HEK293T (cell line): ENCODE results near the gene PATZ1.

Source experiments
- ARNT ChIP-seq: fragments of 450-650 bp; IDR thresholded peaks from 2 replicates; pipeline ENCODE4 v1.6.1; 2017; ENCODE audit warnings: mild to moderate bottlenecking
- BHLHE40 ChIP-seq: fragments of 450-650 bp; IDR thresholded peaks from 2 replicates; pipeline ENCODE4 v1.6.1; 2016; ENCODE audit warnings: mild to moderate bottlenecking, moderate library complexity, borderline replicate concordance
- FOXA1 ChIP-seq: fragments of 450-650 bp; IDR thresholded peaks from 2 replicates; pipeline ENCODE4 v1.6.1; 2016; ENCODE audit warnings: mild to moderate bottlenecking
- FOXK2 ChIP-seq: fragments of 450-650 bp; IDR thresholded peaks from 2 replicates; pipeline ENCODE4 v1.6.1; 2016; ENCODE audit warnings: mild to moderate bottlenecking
- FOXM1 ChIP-seq: fragments of 450-650 bp; IDR thresholded peaks from 2 replicates; pipeline ENCODE4 v1.6.1; 2017; ENCODE audit warnings: mild to moderate bottlenecking, borderline replicate concordance
- HDGF ChIP-seq: fragments of 450-650 bp; IDR thresholded peaks from 2 replicates; pipeline ENCODE4 v1.6.1; 2017; ENCODE audit warnings: antibody characterized with exemption, borderline replicate concordance
- NFRKB ChIP-seq: fragments of 450-650 bp; IDR thresholded peaks from 2 replicates; pipeline ENCODE4 v1.6.1; 2016; ENCODE audit warnings: mild to moderate bottlenecking, moderate library complexity
- SP1 ChIP-seq: fragments of 450-650 bp; IDR thresholded peaks from 2 replicates; pipeline ENCODE4 v1.6.1; 2017
- SUZ12 ChIP-seq: fragments of 450-650 bp; IDR thresholded peaks from 2 replicates; pipeline ENCODE4 v1.6.1; 2016; ENCODE audit warnings: mild to moderate bottlenecking

GRCh38 chr22:31282748-31283468, 63.2 kb downstream of the PATZ1 start:
- no peak for TF ChIP-seq SP1
- TF ChIP-seq FOXM1 = no peak
- no peak for TF ChIP-seq SUZ12
- TF ChIP-seq FOXA1 = no peak
- no peak for TF ChIP-seq FOXK2
- no peak for TF ChIP-seq BHLHE40
- no peak for TF ChIP-seq ARNT
- TF ChIP-seq HDGF = no peak
- TF ChIP-seq NFRKB = no peak
